Measurements from ENCODE around the gene DLGAP4.
"Not testable (repeated sequence)": the region's sequence is repeated elsewhere in the genome, so short reads cannot be mapped to it uniquely, and the experiment has no call there.

The DLGAP4 gene

GRCh38 chr20:36541768-36542488, 235.8 kb downstream of the DLGAP4 start:
- DNase-seq (ENCODE audit: low spot score) = no peak

GRCh38 chr20:36542516-36543183, 236.5 kb downstream of the DLGAP4 start:
- no peak for DNase-seq (ENCODE audit: low spot score)

DNA sequence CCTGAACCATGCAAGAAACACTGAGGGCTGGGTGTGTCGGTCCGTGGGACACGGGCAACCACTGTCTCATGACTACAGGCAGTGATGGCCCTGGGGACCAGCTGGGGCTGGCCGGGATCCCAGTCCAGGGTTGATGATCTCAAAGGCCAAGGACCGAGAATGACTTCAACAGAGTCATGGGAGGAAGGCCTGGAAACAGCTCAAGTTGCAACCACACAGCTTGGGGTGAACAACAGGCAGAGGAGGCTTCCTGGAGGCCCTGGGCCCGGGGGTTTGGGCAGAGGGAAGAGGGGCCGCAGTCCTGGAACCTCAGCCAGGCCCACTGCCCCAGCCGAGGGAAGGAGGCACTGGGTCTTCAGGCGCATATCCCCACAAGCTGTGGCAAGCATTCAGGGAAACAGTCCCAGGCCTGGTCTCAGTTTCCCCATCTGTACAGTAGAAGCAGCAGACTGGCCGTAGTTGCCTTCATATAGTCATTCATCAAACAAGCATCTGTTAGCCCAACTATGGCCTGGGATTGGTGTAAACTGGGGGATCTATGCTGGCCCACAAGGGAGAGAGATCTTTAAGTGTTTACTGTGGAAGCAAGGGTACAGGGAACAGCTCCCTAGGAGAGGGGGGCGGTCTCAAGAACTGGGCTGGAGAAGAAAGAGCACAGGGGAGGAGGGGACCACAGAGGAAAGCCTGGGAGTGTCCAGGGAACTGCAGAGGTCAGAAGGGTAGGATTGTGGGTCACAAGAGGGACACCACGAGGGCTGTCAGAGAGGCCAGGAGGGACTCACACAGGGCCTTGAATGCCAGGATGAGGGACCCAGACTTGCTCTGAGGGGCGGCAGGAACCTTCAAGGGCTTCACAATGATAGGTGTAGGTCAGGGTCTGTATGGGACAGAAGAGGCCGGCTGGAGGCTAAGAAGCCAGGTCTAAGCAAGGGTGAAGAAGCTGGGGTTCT, 237.3 kb downstream of the DLGAP4 start:
- no peak for DNase-seq (ENCODE audit: low spot score)

GRCh38 chr20:36544134-36545018, 238.2 kb downstream of the DLGAP4 start:
- no peak for DNase-seq (ENCODE audit: low spot score)

DNA sequence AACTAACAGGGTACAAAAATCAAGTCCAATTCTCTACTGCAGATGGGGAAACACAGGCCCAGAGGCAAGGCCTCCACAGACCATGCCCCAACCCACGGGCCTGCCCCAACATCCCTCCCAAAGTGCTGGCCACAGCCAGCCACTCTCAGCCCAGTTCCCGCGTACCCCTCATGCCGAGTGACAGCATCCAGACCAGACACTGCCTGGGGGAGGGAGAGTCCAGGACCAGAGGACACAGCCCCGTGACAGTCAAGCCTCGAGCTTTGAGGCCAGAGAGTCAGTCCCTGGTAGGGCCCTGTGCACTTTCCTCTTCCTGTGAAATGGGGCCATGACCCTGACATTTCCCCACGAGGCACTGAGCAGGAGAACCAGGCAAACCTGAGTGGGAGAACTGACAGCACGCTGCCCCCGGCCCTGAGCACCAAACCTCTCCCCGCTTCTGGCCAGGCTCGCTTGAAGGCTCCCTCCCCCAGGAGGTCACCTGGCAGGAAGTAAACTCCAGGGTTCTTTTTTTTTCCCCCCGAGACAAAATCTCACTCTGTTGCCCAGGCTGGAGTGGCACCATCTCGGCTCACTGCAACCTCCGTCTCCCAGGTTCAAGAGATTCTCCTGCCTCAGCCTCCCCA, 240.1 kb downstream of the DLGAP4 start:
- DNase-seq (ENCODE audit: low spot score) = no peak

DNA sequence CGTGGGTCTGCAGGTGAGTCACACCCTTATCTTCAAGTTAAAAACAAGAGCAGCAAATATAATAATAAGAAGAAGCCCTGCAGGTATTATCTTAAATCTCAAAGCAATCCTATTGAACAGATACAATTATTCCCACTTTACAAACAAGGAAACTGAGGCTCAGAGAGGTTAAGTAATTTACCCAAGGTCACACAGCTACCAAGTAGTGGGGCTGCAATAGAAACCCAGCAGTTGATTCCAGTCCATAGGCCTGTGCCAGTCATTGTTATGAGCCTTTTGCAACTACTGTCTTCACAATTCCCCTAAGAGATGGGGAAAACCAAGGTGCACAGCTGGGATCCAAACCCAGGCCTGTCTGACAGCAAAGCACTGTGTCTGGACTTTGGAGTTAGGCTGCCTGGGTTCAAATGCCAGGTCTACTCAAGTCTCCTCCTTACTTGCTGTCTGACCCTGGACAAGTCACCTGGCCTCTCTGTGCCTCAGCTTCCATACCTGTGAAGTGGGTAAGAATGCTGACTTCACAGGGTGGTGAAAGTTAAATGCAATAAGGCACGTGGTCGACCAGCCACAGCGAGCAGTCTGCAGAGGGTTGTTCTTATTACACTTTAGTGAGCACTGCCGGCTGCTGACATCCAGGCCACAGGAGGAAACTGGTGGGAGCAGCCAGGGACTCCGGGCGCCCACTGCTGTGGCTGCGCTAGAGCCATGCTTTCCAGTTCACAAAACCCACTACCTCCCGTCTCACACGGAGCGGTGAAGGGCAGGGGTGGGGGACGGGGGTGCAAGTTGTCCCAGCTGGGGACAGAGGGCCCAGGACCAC, 241.3 kb downstream of the DLGAP4 start:
- DNase-seq (ENCODE audit: low spot score) = no peak

GRCh38 chr20:36548006-36548315, 241.8 kb downstream of the DLGAP4 start:
- DNase-seq (ENCODE audit: low spot score) = no peak

GRCh38 chr20:36548704-36549627, 242.8 kb downstream of the DLGAP4 start:
- no peak for DNase-seq (ENCODE audit: low spot score)

- no peak for DNase-seq (ENCODE audit: low spot score)
These were observed 243.4 kb downstream of the DLGAP4 start for GRCh38 chr20:36549628-36549941.

GRCh38 chr20:36549942-36550789, 244.0 kb downstream of the DLGAP4 start:
- DNase-seq (ENCODE audit: low spot score) = no peak

DNA sequence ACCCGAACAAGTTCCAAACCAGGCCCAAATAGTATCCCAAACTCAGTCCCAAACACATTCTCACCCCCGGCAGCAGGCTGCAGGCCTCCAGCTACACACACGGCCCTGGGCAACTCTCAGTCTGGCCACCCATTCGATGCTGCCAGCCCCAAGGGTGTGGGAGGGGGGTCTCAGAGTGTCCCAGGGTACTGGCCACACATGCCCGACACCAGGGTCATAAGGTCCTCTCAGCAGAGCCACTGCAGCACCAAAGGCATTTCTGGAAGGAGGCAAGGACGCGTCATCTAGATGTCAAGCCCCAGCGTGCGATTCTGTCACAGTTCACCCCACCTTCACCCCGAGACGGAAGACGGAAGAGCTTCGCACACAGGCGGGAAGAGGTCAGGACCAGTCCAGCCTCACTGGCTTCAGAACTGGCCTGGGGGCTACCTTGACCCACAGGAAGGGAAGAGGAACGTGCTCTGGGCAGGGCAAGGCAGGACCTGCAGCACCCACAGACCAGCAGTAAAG, 244.7 kb downstream of the DLGAP4 start:
- DNase-seq (ENCODE audit: low spot score) = no peak

GRCh38 chr20:36555248-36555647, 249.1 kb downstream of the DLGAP4 start:
- DNase-seq (ENCODE audit: low spot score) = no peak

GRCh38 chr20:36562724-36563123, 256.6 kb downstream of the DLGAP4 start:
- DNase-seq (ENCODE audit: low spot score) = no peak

- DNase-seq (ENCODE audit: low spot score) = no peak
These were observed 257.2 kb downstream of the DLGAP4 start for GRCh38 chr20:36563374-36563773.

GRCh38 chr20:36564078-36564725, 258.1 kb downstream of the DLGAP4 start:
- DNase-seq (ENCODE audit: low spot score) = not testable (repeated sequence)

- not testable (repeated sequence) for DNase-seq (ENCODE audit: low spot score)
These were observed 258.6 kb downstream of the DLGAP4 start for GRCh38 chr20:36564726-36565121.

DNA sequence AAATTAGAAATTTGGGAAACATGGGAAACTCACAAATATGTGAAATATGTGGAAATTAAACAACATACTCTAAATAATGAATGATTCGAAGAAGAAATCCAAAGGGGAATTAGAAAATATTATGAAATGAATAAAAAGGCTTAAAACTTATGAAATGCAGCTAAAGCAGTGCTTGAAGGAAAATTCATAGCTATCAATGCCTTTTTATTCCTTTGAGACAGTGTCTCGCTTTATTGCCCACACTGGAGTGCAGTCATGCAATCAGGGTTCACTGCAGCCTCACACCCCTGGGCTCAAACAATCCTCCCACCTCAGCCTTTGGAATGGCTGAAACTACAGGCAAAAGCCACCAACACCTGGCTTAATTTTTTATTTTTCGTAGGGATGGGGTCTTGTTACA, 259.4 kb downstream of the DLGAP4 start:
- DNase-seq (ENCODE audit: low spot score) = no peak
